Measurements from ENCODE around the gene URB1.

DNA sequence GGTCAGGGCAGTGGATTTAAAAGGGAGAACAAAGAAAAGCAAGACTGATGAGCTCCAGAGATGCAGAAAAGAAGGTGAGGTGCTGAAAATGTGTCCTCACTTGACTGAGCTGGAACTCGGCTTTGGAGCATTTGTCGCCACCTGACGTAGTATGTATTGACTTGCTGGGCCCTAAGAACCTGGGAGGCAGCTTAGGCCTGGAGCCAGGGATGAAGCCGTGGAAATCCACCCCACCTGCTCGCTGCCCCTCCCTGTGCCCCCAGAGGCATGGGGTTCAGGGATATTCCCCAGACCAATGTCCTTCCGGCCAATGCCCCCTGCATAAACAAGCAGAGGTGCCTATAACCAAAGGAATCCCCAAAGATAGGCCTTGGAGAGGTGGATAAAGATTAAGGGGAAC, 79.8 kb downstream of the URB1 start:
- TF ChIP-seq, protein P1, sequence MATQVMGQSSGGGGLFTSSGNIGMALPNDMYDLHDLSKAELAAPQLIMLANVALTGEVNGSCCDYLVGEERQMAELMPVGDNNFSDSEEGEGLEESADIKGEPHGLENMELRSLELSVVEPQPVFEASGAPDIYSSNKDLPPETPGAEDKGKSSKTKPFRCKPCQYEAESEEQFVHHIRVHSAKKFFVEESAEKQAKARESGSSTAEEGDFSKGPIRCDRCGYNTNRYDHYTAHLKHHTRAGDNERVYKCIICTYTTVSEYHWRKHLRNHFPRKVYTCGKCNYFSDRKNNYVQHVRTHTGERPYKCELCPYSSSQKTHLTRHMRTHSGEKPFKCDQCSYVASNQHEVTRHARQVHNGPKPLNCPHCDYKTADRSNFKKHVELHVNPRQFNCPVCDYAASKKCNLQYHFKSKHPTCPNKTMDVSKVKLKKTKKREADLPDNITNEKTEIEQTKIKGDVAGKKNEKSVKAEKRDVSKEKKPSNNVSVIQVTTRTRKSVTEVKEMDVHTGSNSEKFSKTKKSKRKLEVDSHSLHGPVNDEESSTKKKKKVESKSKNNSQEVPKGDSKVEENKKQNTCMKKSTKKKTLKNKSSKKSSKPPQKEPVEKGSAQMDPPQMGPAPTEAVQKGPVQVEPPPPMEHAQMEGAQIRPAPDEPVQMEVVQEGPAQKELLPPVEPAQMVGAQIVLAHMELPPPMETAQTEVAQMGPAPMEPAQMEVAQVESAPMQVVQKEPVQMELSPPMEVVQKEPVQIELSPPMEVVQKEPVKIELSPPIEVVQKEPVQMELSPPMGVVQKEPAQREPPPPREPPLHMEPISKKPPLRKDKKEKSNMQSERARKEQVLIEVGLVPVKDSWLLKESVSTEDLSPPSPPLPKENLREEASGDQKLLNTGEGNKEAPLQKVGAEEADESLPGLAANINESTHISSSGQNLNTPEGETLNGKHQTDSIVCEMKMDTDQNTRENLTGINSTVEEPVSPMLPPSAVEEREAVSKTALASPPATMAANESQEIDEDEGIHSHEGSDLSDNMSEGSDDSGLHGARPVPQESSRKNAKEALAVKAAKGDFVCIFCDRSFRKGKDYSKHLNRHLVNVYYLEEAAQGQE (IDR thresholded peaks at IDR 0.05; ENCODE audit: insufficient read depth in 1 of 2, low read depth in 2 of 2, low read length in 2 of 2) = no peak
- TF ChIP-seq TAF1 (IDR thresholded peaks at IDR 0.05; ENCODE audit: borderline replicate concordance, insufficient read depth, low read length) (no peak), FOXP2 (optimal IDR thresholded peaks at IDR 0.05; ENCODE audit: borderline replicate concordance, extremely low read depth, extremely low read length, insufficient read depth) (no peak)
